SK-N-SH (cell line): ENCODE measurements around the gene GLE1.

Experiments
- FOXJ3 ChIP-seq: sonication (generic); formaldehyde crosslinking; IDR thresholded peaks from 2 replicates; pipeline ENCODE4 v1.5.1; 2020; ENCODE audit warnings: mild to moderate bottlenecking, missing genetic modification reagents
- GABPA ChIP-seq: IDR thresholded peaks from 2 replicates; pipeline ENCODE4 v1.4.0; 2012; ENCODE audit warnings: low read depth, mild to moderate bottlenecking
- YY1 ChIP-seq: IDR thresholded peaks from 2 replicates; pipeline ENCODE4 v1.4.0; 2012; ENCODE audit warnings: low read depth, mild to moderate bottlenecking

DNA sequence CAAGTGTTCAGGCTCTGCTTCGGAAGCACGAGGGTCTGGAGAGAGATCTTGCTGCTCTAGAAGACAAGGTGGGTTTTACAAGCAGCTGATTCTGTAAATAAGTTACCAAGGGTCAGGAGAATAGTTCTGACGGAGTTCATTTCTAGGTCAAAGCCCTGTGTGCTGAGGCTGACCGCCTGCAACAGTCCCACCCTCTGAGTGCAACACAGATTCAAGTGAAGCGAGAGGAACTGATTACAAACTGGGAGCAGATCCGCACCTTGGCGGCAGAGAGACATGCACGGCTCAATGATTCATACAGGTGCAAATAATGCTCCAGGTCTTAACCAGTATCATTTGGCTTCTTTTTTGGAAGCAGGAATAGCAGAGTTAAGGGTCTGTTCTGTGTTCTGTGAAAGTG is 72.7 kb downstream of the GLE1 start:
- TF ChIP-seq FOXJ3 (CRISPR knock-in tag) (no peak), YY1 (no peak), GABPA (no peak)
